Right atrium auricular region (tissue), 2 donors: Measurements from ENCODE around the gene KPNA6. TPM values are rescaled to one million over a fixed set of nuclear protein-coding genes. Genes with fewer than 3 reads are reported as not detected.
A peak's percentile ranks its signal among the peaks of the same experiment; 100 is the strongest.

Experiments used
- DNase-seq: peaks from one replicate; pipeline ENCODE4 v3.0.0-alpha.2; 2019; ENCODE audit warnings: low spot score
- H3K27ac ChIP-seq, 2 donors: fragments of 200-600 bp; sonication (generic); 1 replicate in 1 of 2; 2 replicates in 1 of 2; pipeline ENCODE4 v1.5.1; 2016 to 2019
- H3K27me3 ChIP-seq, 2 donors: fragments of 200-600 bp; sonication (generic); one replicate each; pipeline versions ENCODE4 v1.5.1 to v1.6.0; 2017 to 2019
- H3K36me3 ChIP-seq: fragments of 200-600 bp; sonication (generic); one replicate; pipeline ENCODE4 v1.5.1; 2016
- H3K4me1 ChIP-seq, 2 donors: fragments of 200-600 bp; sonication (generic); one replicate each; pipeline versions ENCODE4 v1.5.1 to v1.6.0; 2017 to 2019
- H3K4me3 ChIP-seq, 2 donors: fragments of 200-600 bp; sonication (generic); 1 replicate in 1 of 2; 2 replicates in 1 of 2; pipeline ENCODE4 v1.5.1; 2017 to 2019; ENCODE audit warnings: mild to moderate bottlenecking in 1 of 2, moderate library complexity in 1 of 2
- H3K9me3 ChIP-seq, 2 donors: fragments of 200-600 bp; sonication (generic); one replicate each; pipeline ENCODE4 v1.5.1; 2019
- CTCF ChIP-seq, 2 donors: fragments of 200-600 bp; sonication (generic); IDR thresholded peaks; one replicate each; pipeline ENCODE4 v1.5.1; 2019; ENCODE audit warnings: antibody characterized with exemption in 2 of 2
- total RNA-seq, 2 donors: library from RNA; depleted of rRNA; stranded (reverse); fragments of >200 nt; gene quantifications; one replicate each; pipeline ENCODE4 v1.1.0, GENCODE V29; 2016

The KPNA6 gene
- total RNA-seq, 2 donors from 2014 or later, result 47.3 to 54.6 TPM

- Histone ChIP-seq H3K27ac (peak overlapping the region; percentile 91 to 93), H3K9me3 (no peaks in the 10 kb centered on the region), H3K4me3 (peak overlapping the region; percentile 58 to 65), H3K36me3 (peaks cover 13% of the 10 kb centered on the region), H3K27me3 (no peaks in the 10 kb centered on the region), H3K4me1 (peaks cover 0 to 46% of the 10 kb centered on the region in 2 donors)
- no peak for TF ChIP-seq CTCF (IDR thresholded peaks at IDR 0.05)
- DNase-seq, result peak; percentile 80
Observed at GRCh38 chr1:32201011-32201855, 93.4 kb downstream of the KPNA6 start.

DNA sequence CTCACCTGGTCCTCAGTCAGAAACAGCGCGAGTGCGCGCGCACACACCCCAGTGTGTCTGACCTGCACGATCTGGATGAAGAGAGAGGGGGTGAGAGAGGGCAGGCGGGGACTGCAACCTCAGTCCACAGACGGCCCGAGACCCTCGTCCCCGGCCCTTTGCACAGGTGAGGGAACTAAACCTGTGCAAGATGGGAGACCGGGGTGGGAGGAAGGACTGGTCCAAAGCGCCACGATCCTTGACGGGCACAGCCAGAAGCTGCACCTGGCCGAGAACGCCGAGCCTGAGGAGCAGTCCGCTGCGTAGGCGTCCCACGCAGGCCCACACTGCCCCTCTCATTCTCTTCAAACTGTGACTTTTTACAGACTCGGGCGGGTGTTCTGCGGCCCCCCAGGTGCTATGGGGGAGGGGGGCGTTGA, 97.1 kb downstream of the KPNA6 start:
- Histone ChIP-seq H3K4me3 (peak overlapping the region; percentile 61 to 64), H3K4me1 (peaks cover 0 to 41% of the 10 kb centered on the region in 2 donors), H3K9me3 (no peaks in the 10 kb centered on the region), H3K27me3 (no peaks in the 10 kb centered on the region), H3K36me3 (no peaks in the 10 kb centered on the region), H3K27ac (peak overlapping the region; percentile 60 to 67)
- TF ChIP-seq CTCF (IDR thresholded peaks at IDR 0.05), result no peak
- DNase-seq, result no peak

GRCh38 chr1:32205401-32206370, 97.8 kb downstream of the KPNA6 start, which contains the start of gene IQCC:
TSS of gene IQCC (plus strand) at chr1:32205671. CDS start at chr1:32205682, 11 bp downstream.
- Histone ChIP-seq H3K36me3 (no peaks in the 10 kb centered on the region), H3K9me3 (no peaks in the 10 kb centered on the region), H3K27ac (peak within 1 kb of the TSS; percentile 60 to 67), H3K27me3 (no peaks in the 10 kb centered on the region), H3K4me1 (peaks cover 0 to 36% of the 10 kb centered on the region in 2 donors), H3K4me3 (peak within 1 kb of the TSS; percentile 61 to 64)
- peak in 1 of 2 donors; percentile 12 for TF ChIP-seq CTCF (IDR thresholded peaks at IDR 0.05)
- DNase-seq, result peak; percentile 86

DNA sequence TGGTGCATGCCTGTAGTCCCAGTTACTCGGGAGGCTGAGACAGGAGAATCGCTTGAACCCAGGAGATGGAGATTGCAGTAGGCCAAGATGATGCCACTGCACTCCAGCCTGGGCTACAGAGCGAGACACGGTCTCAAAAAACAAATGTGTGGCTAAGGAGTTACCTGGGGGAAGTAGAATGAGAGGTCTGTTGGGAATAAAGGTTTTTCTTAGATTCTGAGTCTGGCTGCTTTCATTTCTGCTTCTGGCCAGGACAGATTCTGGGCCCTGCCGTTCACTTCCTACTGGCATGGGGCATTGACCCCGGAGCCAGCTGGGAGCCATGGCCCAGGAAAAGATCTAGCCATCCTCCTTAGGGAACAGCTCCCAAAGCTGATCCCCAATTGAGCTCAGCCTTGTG, 100.6 kb downstream of the KPNA6 start:
- no peak for TF ChIP-seq CTCF (IDR thresholded peaks at IDR 0.05)
- Histone ChIP-seq H3K36me3 (no peaks in the 10 kb centered on the region), H3K9me3 (no peaks in the 10 kb centered on the region), H3K4me3 (no peak overlapping the region), H3K27me3 (no peaks in the 10 kb centered on the region), H3K4me1 (peaks cover 0 to 25% of the 10 kb centered on the region in 2 donors), H3K27ac (no peak overlapping the region)
- DNase-seq, result no peak

DNA sequence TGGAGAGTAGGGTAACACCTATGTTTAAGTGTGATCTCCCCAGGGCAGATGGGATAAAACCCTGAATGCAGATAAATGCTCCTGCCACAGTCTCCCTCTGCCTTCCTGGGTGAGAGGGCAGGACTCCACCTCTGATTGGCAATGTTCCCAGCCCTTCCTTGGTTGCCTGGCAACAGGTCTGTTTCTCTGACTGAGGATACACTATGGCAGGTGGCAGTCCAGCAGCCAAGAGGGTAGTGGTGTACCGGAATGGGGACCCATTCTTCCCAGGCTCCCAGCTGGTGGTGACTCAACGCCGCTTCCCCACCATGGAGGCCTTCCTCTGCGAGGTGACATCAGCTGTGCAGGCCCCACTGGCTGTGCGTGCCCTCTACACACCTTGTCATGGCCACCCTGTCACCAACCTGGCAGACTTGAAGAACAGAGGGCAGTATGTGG, 101.1 kb downstream of the KPNA6 start, which contains the start of gene DCDC2B:
TSS of gene DCDC2B (plus strand) at position 199 of the 438 bp plus-strand sequence. CDS start at position 204, 5 bp downstream.
- Histone ChIP-seq H3K9me3 (no peaks in the 10 kb centered on the region), H3K27ac (no peak within 1 kb of the TSS), H3K36me3 (no peaks in the 10 kb centered on the region), H3K4me3 (no peak within 1 kb of the TSS), H3K27me3 (no peaks in the 10 kb centered on the region), H3K4me1 (peaks cover 0 to 25% of the 10 kb centered on the region in 2 donors)
- TF ChIP-seq CTCF (IDR thresholded peaks at IDR 0.05), result no peak
- DNase-seq, result no peak
